ENCODE data around the gene HLF. TPM values are rescaled to one million over a fixed set of nuclear protein-coding genes. Genes with fewer than 3 reads are reported as not detected.

Gene HLF
- total RNA-seq, 1 donor from 2014 or later: 0.91 TPM

- intact Hi-C loops (cut with micrococcal nuclease): no loop called here
Observed at GRCh38 chr17:55305321-55306087, 40.7 kb downstream of the HLF start.

GRCh38 chr17:55307879-55308278, 43.1 kb downstream of the HLF start:
- intact Hi-C loops (cut with micrococcal nuclease): no loop called here

GRCh38 chr17:55308613-55309391, 44.0 kb downstream of the HLF start:
- intact Hi-C loops (cut with micrococcal nuclease): no loop called here

- intact Hi-C loops (cut with micrococcal nuclease): no loop called here
Observed at GRCh38 chr17:55311767-55312375, 47.1 kb downstream of the HLF start.

- intact Hi-C loops (cut with micrococcal nuclease): no loop called here
Observed at GRCh38 chr17:55312852-55313251, 48.1 kb downstream of the HLF start.

GRCh38 chr17:55314061-55314783, 49.5 kb downstream of the HLF start:
- intact Hi-C loops (cut with micrococcal nuclease): loop anchor here (2.0 kb wide), 1 partner anchor 75 kb away; no protein-coding TSS in a partner anchor

- intact Hi-C loops (cut with micrococcal nuclease): loop anchor here (1.0 to 2.0 kb wide), 2 partner anchors 29 to 76 kb away; no protein-coding TSS in a partner anchor
Observed at GRCh38 chr17:55314784-55315491, 50.2 kb downstream of the HLF start.

- intact Hi-C loops (cut with micrococcal nuclease): no loop called here
Observed at GRCh38 chr17:55316499-55316898, 51.7 kb downstream of the HLF start.

- intact Hi-C loops (cut with micrococcal nuclease): no loop called here
Observed at GRCh38 chr17:55317284-55317683, 52.5 kb downstream of the HLF start.

- intact Hi-C loops (cut with micrococcal nuclease): no loop called here
Observed at GRCh38 chr17:55318081-55318480, 53.3 kb downstream of the HLF start.

GRCh38 chr17:55318715-55319487, 54.1 kb downstream of the HLF start:
- intact Hi-C loops (cut with micrococcal nuclease): no loop called here

- intact Hi-C loops (cut with micrococcal nuclease): no loop called here
Observed at GRCh38 chr17:55319933-55320593, 55.3 kb downstream of the HLF start.

GRCh38 chr17:55320594-55321426, 56.0 kb downstream of the HLF start:
- intact Hi-C loops (cut with micrococcal nuclease): no loop called here

GRCh38 chr17:55321427-55322060, 56.8 kb downstream of the HLF start:
- intact Hi-C loops (cut with micrococcal nuclease): no loop called here

GRCh38 chr17:55322453-55322985, 57.8 kb downstream of the HLF start:
- intact Hi-C loops (cut with micrococcal nuclease): no loop called here

- intact Hi-C loops (cut with micrococcal nuclease): no loop called here
Observed at GRCh38 chr17:55323518-55324295, 58.9 kb downstream of the HLF start.

Data from T-helper 2 cell treated with Interferon-gamma antibody and Interleukin-4, amounts not matched to agents 100 ng/mL and 5 ng/mL, for 36 hours (primary cell).